Lower leg skin (tissue), 3 donors: ENCODE measurements around the gene NDUFA12.

Source experiments
- POLR2A ChIP-seq, 2 donors: fragments of 450-650 bp; IDR thresholded peaks; one replicate each; pipeline ENCODE4 v1.6.1; 2016 to 2017; ENCODE audit warnings: antibody characterized with exemption in 2 of 2, mild to moderate bottlenecking in 1 of 2, moderate library complexity in 1 of 2
- TF ChIP-seq, protein P1 (sequence below), 3 donors: fragments of 450-650 bp; IDR thresholded peaks; one replicate each; pipeline ENCODE4 v1.5.1; 2016; ENCODE audit warnings: antibody characterized with exemption in 3 of 3, mild to moderate bottlenecking in 3 of 3, moderate library complexity in 2 of 3

DNA sequence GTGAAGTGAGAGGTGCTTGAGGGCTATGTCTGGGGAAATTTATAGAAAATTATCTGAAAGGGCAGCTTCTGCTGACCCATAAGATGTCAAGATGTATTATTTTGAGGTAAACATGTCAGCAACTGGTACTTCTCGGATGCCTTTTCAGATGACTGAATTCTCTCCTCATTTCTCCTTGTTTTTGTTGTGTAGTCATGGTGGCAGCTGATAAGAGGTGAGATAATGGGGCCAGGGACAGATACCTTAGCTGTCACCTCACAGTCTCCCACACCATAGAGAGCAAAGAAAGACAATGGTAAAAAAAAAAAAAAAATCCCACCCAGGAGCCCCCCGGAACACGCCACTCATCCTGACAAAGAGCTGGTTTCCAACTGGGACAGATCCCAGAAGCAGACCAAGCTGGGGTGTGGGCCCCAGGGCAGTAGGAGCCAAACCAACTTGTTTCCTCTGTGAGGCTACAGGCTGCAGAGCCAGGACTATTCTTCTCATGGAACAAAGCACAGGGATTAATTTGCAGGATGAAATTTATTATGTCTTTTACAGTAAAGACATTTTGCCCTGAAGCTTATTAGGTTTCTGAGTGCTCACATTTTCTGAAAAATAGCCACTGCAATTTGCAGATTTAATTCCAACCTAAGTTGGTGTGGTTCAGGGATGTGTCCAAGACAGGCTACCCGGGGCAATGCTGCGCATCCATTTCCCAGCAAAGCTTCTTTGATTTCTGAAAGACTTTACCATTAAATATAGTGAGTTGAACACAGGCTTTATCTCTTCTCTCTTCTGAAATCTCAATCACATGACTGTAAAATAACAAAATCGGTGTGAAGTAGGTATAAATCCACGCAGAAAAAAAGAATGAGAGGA, 52.2 kb downstream of the NDUFA12 start:
- TF ChIP-seq, protein P1, sequence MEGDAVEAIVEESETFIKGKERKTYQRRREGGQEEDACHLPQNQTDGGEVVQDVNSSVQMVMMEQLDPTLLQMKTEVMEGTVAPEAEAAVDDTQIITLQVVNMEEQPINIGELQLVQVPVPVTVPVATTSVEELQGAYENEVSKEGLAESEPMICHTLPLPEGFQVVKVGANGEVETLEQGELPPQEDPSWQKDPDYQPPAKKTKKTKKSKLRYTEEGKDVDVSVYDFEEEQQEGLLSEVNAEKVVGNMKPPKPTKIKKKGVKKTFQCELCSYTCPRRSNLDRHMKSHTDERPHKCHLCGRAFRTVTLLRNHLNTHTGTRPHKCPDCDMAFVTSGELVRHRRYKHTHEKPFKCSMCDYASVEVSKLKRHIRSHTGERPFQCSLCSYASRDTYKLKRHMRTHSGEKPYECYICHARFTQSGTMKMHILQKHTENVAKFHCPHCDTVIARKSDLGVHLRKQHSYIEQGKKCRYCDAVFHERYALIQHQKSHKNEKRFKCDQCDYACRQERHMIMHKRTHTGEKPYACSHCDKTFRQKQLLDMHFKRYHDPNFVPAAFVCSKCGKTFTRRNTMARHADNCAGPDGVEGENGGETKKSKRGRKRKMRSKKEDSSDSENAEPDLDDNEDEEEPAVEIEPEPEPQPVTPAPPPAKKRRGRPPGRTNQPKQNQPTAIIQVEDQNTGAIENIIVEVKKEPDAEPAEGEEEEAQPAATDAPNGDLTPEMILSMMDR (IDR thresholded peaks at IDR 0.05), result no peak
- TF ChIP-seq POLR2A (IDR thresholded peaks at IDR 0.05), result no peak
